Measurements from ENCODE around the gene GATA6.

The GATA6 gene

GRCh38 chr18:22167091-22167470 is 2.3 kb upstream of the GATA6 start:
- DNase-seq = no peak

- no peak for DNase-seq
Observed at GRCh38 chr18:22167471-22168241, 1.7 kb upstream of the GATA6 start.

GRCh38 chr18:22168360-22168921 is 948 bp upstream of the GATA6 start:
- no peak for DNase-seq

- DNase-seq = no peak
Observed at GRCh38 chr18:22169889-22170420, 566 bp downstream of the GATA6 start.

- DNase-seq = no peak
Observed at GRCh38 chr18:22170421-22171257, 1.2 kb downstream of the GATA6 start.

- no peak for DNase-seq
Observed at GRCh38 chr18:22171258-22172119, 2.1 kb downstream of the GATA6 start.

- DNase-seq = no peak
Observed at GRCh38 chr18:22172120-22172582, 2.8 kb downstream of the GATA6 start.

- DNase-seq = no peak
Observed at GRCh38 chr18:22172594-22173049, 3.2 kb downstream of the GATA6 start.

- DNase-seq = no peak
Observed at GRCh38 chr18:22173221-22173927, 4.0 kb downstream of the GATA6 start.

GRCh38 chr18:22173928-22174301 is 4.5 kb downstream of the GATA6 start:
- DNase-seq = no peak

GRCh38 chr18:22174341-22175145 is 5.2 kb downstream of the GATA6 start:
- no peak for DNase-seq

- no peak for DNase-seq
Observed at GRCh38 chr18:22175346-22175745, 6.0 kb downstream of the GATA6 start.

- DNase-seq = no peak
Observed at GRCh38 chr18:22176420-22177326, 7.3 kb downstream of the GATA6 start.

GRCh38 chr18:22177327-22177871 is 8.0 kb downstream of the GATA6 start:
- no peak for DNase-seq

GRCh38 chr18:22179174-22179573 is 9.8 kb downstream of the GATA6 start:
- no peak for DNase-seq

- DNase-seq = no peak
Observed at GRCh38 chr18:22179631-22180030, 10.2 kb downstream of the GATA6 start.

GRCh38 chr18:22180722-22181121 is 11.3 kb downstream of the GATA6 start:
- DNase-seq = no peak

- no peak for DNase-seq
Observed at GRCh38 chr18:22182884-22183697, 13.7 kb downstream of the GATA6 start.

Measured in activated CD8-positive, alpha-beta memory T cell treated with anti-CD3 and anti-CD28 coated beads for 24 hours (primary cell).